GM13977 (cell line): Measurements from ENCODE around the gene MRPL50.

ENCODE experiments used
- DNase-seq: peaks from one replicate; pipeline ENCODE4 v3.0.0; 2012; ENCODE audit warnings: low spot score
- in situ Hi-C: fragments of 300-500 bp; cut with MboI; formaldehyde crosslinking; loops from one replicate; pipeline ENCODE4 v1.12.0; 2022; ENCODE audit warnings: low sequenced_read_pairs, low pct_unique_long_range_greater_than_20kb, mixed read lengths, inconsistent platforms; ENCODE audit not compliant: unreplicated experiment
- TF ChIP-seq, protein P1 (sequence below): IDR thresholded peaks from 2 replicates; pipeline ENCODE4 v1.5.1; 2012; ENCODE audit warnings: mild to moderate bottlenecking, control low read depth; ENCODE audit not compliant: insufficient read depth; ENCODE audit errors: extremely low read depth, missing control alignments

Gene MRPL50

GRCh38 chr9:101432740-101433139, 34.3 kb upstream of the MRPL50 start:
- in situ Hi-C loops, result no loop called here
- DNase-seq, result no peak
- TF ChIP-seq, protein P1, sequence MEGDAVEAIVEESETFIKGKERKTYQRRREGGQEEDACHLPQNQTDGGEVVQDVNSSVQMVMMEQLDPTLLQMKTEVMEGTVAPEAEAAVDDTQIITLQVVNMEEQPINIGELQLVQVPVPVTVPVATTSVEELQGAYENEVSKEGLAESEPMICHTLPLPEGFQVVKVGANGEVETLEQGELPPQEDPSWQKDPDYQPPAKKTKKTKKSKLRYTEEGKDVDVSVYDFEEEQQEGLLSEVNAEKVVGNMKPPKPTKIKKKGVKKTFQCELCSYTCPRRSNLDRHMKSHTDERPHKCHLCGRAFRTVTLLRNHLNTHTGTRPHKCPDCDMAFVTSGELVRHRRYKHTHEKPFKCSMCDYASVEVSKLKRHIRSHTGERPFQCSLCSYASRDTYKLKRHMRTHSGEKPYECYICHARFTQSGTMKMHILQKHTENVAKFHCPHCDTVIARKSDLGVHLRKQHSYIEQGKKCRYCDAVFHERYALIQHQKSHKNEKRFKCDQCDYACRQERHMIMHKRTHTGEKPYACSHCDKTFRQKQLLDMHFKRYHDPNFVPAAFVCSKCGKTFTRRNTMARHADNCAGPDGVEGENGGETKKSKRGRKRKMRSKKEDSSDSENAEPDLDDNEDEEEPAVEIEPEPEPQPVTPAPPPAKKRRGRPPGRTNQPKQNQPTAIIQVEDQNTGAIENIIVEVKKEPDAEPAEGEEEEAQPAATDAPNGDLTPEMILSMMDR, result no peak

GRCh38 chr9:101432171-101432570, 33.8 kb upstream of the MRPL50 start:
- TF ChIP-seq, protein P1, result no peak
- no peak for DNase-seq
- in situ Hi-C loops, result no loop called here

DNA sequence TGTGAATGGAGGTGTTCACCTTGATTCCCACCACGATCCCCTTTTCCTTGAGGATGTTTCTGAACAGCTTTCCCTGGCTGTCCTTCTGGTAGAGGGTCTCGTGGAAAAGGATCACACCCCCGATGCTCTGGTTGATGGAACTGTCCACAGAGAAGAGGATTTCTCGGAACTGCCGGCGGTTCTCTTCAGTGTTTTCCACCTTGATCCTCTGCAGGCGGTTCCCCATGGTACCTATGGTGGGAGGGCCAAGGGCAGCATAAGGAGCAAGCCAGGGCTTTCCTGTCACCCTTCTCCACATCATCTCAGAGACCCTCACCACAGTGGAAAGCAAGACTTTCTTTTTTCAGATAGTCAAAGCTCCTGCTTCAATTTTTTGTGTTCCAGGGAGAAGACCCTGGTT, 31.3 kb upstream of the MRPL50 start:
- no peak for DNase-seq

GRCh38 chr9:101428909-101429308, 30.5 kb upstream of the MRPL50 start:
- TF ChIP-seq, protein P1, result no peak
- in situ Hi-C loops, result no loop called here

More for the DNA sequence above, 31.3 kb upstream of the MRPL50 start:
- TF ChIP-seq, protein P1, result no peak
- in situ Hi-C loops, result no loop called here

GRCh38 chr9:101427957-101428655, 29.7 kb upstream of the MRPL50 start:
- in situ Hi-C loops, result no loop called here
- no peak for DNase-seq
- TF ChIP-seq, protein P1, result no peak

More at GRCh38 chr9:101428909-101429308, 30.5 kb upstream of the MRPL50 start:
- DNase-seq, result no peak

DNA sequence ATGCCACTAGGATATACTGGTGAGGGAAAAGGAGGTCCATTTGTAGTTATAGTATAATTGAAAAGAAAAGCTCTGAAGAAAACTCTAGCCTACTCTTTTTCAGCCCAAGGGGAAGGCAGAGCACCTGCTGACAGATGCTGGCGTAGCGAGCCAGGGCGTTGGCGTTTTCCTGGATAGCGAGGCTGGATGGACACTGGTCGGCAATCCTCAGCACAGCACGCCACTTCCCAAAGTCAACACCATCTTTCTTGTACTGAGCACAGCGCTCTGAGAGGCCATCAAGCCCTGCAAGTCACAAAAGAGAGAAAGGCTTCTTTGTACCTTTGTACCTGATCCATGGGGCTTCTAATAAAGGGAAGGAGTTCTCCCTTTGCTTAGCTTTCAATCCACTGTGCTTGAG, 28.9 kb upstream of the MRPL50 start:
- in situ Hi-C loops, result no loop called here
- DNase-seq, result no peak
- TF ChIP-seq, protein P1, result no peak
